Astrocyte of the cerebellum (primary cell): ENCODE results near the gene TRIM2.

ENCODE experiments used
- DNase-seq: peaks from one replicate; pipeline ENCODE4 v3.0.0-alpha.2; 2011; ENCODE audit warnings: low read depth
- H3K4me3 ChIP-seq: 2 replicates; pipeline ENCODE4 v1.5.1; 2011; ENCODE audit warnings: mild to moderate bottlenecking, low read depth, low read length, moderate library complexity
- in situ Hi-C: cut with HindIII; loops from 2 replicates; pipeline ENCODE4 v1.10.0; 2017; ENCODE audit warnings: low sequenced_read_pairs
- TF ChIP-seq, protein P1 (sequence below): IDR thresholded peaks from 2 replicates; pipeline ENCODE4 v1.5.1; 2012; ENCODE audit warnings: low read length, low read depth, moderate library complexity, mild to moderate bottlenecking; ENCODE audit errors: missing control alignments

Gene TRIM2

DNA sequence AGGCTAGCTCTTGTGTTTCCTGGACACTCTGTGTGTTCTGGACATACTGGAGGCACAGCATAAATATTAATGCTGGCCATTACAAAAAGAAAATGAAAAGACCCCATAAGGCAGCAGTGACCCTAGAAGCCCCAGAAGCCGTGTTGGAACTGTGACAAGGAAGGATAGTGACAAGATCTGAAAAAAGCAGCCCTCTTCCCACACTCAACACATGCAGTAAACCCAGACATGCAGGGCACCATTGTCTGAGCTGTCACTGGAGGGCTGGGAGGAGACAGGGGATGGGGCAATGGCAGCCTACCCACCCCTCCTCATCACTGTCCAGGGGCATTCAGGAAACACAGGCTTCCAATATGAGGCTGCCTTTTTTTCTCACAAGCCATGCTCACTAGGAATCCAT is 6.5 kb downstream of the TRIM2 start:
- in situ Hi-C loops = no loop called here
- no peak for DNase-seq
- H3K4me3 ChIP-seq = no peak overlapping the region
- TF ChIP-seq, protein P1, sequence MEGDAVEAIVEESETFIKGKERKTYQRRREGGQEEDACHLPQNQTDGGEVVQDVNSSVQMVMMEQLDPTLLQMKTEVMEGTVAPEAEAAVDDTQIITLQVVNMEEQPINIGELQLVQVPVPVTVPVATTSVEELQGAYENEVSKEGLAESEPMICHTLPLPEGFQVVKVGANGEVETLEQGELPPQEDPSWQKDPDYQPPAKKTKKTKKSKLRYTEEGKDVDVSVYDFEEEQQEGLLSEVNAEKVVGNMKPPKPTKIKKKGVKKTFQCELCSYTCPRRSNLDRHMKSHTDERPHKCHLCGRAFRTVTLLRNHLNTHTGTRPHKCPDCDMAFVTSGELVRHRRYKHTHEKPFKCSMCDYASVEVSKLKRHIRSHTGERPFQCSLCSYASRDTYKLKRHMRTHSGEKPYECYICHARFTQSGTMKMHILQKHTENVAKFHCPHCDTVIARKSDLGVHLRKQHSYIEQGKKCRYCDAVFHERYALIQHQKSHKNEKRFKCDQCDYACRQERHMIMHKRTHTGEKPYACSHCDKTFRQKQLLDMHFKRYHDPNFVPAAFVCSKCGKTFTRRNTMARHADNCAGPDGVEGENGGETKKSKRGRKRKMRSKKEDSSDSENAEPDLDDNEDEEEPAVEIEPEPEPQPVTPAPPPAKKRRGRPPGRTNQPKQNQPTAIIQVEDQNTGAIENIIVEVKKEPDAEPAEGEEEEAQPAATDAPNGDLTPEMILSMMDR = no peak

DNA sequence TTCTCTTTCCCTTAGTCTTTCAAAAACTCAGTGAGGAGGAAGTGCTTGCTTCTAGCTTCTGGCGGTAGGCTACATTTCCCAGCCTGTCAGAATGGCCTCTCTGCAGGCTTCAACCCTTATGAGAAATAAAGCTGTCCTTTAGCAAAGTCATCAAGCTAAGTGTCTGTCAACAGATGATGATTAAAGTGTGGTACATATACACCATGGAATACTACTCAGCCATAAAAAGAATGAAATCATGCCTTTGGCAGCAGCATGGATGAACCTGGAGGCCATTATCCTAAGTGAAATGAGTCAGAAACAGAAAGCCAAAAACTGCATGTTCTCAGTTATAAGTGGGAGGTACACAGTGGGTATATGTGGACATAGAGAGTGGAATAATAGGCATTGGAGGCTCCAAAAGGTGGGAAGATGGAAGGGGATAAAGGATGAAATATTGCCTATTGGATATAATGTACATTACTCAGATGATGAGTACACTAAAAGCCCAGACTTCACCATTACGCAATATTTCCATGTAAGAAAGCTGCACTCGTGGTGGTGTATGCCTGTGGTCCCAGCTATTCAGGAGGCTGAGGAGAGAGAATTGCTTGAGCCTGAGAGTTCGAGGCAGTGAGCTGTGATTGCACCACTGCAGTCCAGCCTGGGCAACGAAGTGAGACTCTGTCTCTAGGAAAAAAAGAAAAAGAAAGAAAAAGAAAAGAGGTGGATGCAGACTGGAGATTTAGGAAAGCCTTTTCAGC is 7.9 kb downstream of the TRIM2 start:
- in situ Hi-C loops = no loop called here

DNA sequence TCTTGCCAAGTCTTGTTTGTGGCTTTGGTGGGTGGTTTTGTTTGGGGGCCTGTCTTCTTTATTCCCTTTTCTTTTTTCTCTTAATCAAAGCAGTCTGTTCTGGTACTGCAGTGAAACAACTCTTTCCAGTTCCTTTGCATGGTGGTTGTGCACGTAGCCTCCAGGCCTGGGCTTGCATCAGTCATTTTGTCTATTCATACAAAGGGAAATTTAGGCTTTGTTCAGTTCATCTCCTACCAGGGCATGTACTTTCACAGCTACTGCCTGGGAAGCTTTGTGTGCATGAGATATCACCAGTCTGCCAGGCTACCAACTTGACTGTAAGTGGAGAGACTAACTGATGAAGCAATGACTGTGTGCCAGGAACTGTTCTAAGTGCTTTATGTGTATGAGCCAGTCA is 8.5 kb downstream of the TRIM2 start:
- in situ Hi-C loops = no loop called here
- H3K4me3 ChIP-seq = no peak overlapping the region
- TF ChIP-seq, protein P1 = no peak
- DNase-seq = no peak

More for the DNA sequence above, 7.9 kb downstream of the TRIM2 start:
- DNase-seq = no peak
- no peak overlapping the region for H3K4me3 ChIP-seq
- TF ChIP-seq, protein P1 = no peak

DNA sequence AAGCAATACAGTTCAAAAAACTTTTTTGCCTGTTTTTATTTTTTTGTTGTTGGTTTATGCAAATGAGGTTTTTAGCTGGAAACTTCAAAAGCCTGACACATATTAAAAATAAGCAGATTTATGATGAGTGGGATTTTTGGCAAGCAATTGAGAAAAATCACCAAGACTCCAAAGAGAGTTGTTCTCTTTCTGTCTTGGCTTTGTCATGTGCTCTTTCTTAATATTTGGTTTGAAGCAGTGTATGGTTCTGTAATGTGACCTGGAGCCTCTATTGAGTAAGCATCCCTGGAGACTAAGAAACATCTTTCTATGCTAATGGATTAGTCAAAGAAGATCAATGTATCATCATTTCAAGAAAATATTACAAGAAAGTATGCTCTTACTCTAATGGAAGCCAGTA is 11.7 kb downstream of the TRIM2 start:
- no peak for DNase-seq
- H3K4me3 ChIP-seq = no peak overlapping the region
- TF ChIP-seq, protein P1 = no peak
- in situ Hi-C loops = no loop called here

DNA sequence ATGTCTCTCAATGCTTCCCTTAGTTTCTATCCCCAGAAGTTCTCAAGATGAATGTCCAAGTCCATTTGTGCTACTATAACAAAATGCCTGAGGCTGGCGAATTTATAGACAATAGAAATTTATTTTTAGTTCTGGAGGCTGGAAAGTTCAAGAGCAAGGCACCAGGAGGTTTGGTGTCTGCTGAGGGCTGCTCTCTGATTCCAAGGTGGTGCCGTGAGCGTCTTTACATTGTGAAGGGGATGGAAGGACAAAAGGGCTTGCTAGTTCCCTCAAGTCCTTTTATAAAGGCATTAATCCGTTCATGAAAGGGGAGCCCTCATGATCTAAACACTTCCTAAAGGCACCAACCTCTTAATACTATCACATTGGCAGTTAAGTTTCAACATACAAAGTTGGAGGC is 12.3 kb downstream of the TRIM2 start:
- TF ChIP-seq, protein P1 = no peak
- in situ Hi-C loops = no loop called here
- H3K4me3 ChIP-seq = no peak overlapping the region
- DNase-seq = no peak

DNA sequence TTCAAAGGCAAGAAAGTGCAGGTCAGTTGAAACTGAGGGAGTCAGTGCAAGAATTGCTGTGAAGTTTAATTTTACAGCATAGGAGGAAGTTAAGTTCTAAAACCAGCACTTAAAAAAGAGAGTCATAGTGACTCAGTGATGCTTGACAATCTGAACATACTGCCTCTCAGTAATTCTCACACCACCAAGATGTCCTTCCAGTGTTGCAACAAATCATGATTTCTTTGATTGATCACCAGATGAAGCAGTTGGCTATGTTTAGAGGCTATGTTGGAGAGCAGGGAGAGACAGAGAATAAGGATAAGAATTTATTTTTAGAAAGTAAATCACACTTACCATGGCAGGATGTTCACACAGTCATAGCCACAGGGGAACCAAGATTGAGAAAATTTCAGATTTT is 13.2 kb downstream of the TRIM2 start:
- no peak overlapping the region for H3K4me3 ChIP-seq
- TF ChIP-seq, protein P1 = no peak
- DNase-seq = no peak
- in situ Hi-C loops = no loop called here
